Lung (tissue), 12 donors: ENCODE measurements around the gene COG7. TPM values are rescaled to one million over a fixed set of nuclear protein-coding genes. Genes with fewer than 3 reads are reported as not detected.
"Not testable (repeated sequence)": the region's sequence is repeated elsewhere in the genome, so short reads cannot be mapped to it uniquely, and the experiment has no call there.

Experiments
- ATAC-seq: fragments of 200-7000 bp; cut with Tn5 transposase; one replicate; pipeline ENCODE4 v1.9.1; 2020; ENCODE audit warnings: moderate number of reproducible peaks; ENCODE audit not compliant: insufficient read depth, low FRiP score
- DNase-seq, 3 donors: peaks; one replicate each; pipeline ENCODE4 v3.0.0-alpha.2; 2013 to 2017
- H3K27ac ChIP-seq, 2 donors: one replicate each; pipeline ENCODE4 v1.5.1; 2013; ENCODE audit warnings: mild to moderate bottlenecking in 2 of 2, moderate library complexity in 2 of 2, control low read depth in 1 of 2, inconsistent platforms in 1 of 2, low read depth in 1 of 2, low read length in 1 of 2
- H3K27me3 ChIP-seq, 3 donors: one replicate each; pipeline ENCODE4 v1.5.1; 2013; ENCODE audit warnings: low read length in 2 of 3; ENCODE audit not compliant: control insufficient read depth in 3 of 3, insufficient read depth in 3 of 3
- H3K36me3 ChIP-seq, 4 donors: one replicate each; pipeline ENCODE4 v1.5.1; 2013; ENCODE audit warnings: low read length in 4 of 4, mild to moderate bottlenecking in 1 of 4, moderate library complexity in 1 of 4; ENCODE audit not compliant: control insufficient read depth in 4 of 4, insufficient read depth in 4 of 4
- H3K4me1 ChIP-seq, 5 donors: one replicate each; pipeline ENCODE4 v1.5.1; 2013; ENCODE audit warnings: low read length in 5 of 5, mild to moderate bottlenecking in 2 of 5, moderate library complexity in 1 of 5; ENCODE audit not compliant: control insufficient read depth in 5 of 5, insufficient read depth in 5 of 5
- H3K4me3 ChIP-seq: one replicate; pipeline ENCODE4 v1.5.1; 2013; ENCODE audit warnings: mild to moderate bottlenecking, control low read depth, moderate library complexity
- H3K9ac ChIP-seq, 2 donors: one replicate each; pipeline ENCODE4 v1.5.1; 2013; ENCODE audit warnings: low read length in 2 of 2, control low read depth in 1 of 2; ENCODE audit not compliant: insufficient read depth in 1 of 2
- H3K9me3 ChIP-seq, 4 donors: one replicate each; pipeline ENCODE4 v1.5.1; 2013; ENCODE audit warnings: low read length in 3 of 4, mild to moderate bottlenecking in 1 of 4, moderate library complexity in 1 of 4; ENCODE audit not compliant: control insufficient read depth in 4 of 4, insufficient read depth in 3 of 4
- CTCF ChIP-seq: IDR thresholded peaks from 2 replicates; pipeline ENCODE4 v1.5.1; 2012; ENCODE audit warnings: mild to moderate bottlenecking; ENCODE audit errors: control extremely low read depth, extremely low read depth
- WGBS, 2 donors: extraction: QIAGEN DNeasy Blood & Tissue Kit; methylation state at CpG; one replicate each; pipeline ENCODE4 v1.1.7; 2013; 5-methylcytosine and 5-hydroxymethylcytosine counted together
- polyA plus RNA-seq, 2 donors: library from polyadenylated mRNA; stranded (reverse); fragments of 200-250 nt; gene quantifications; one replicate each; pipeline ENCODE4 v1.2.1, GENCODE V29; 2013
- total RNA-seq, 2 donors: library from RNA; depleted of rRNA in 1 of 2; stranded (reverse); fragments of >200 nt in 1 of 2; gene quantifications; one replicate each; pipeline ENCODE4 v1.2.1, GENCODE V29; 2014 to 2021
- donor health status: control.
- donor health status: control.
- donor health status: Bipolar disorder and iron deficiency.
- donor health status: healthy.
- donor health status: DM: yes; HTN: yes; CAD: no.

The COG7 gene
- total and polyA plus RNA-seq, 4 donors: 14.9 to 34.0 (median 20.0) TPM

- no peak for ATAC-seq
- peaks cover 18 to 38% (median 34%) of the 10 kb centered on the region in 4 donors for H3K36me3 ChIP-seq
- H3K4me3 ChIP-seq: no peak overlapping the region
- no peaks in the 10 kb centered on the region for H3K27me3 ChIP-seq
- H3K9me3 ChIP-seq: no peaks in the 10 kb centered on the region
- no peak overlapping the region for H3K9ac ChIP-seq
- no peak for DNase-seq
- peaks cover 0 to 6% (median 0%) of the 10 kb centered on the region in 5 donors for H3K4me1 ChIP-seq
- H3K27ac ChIP-seq: no peak overlapping the region
- TF ChIP-seq CTCF: no peak
- WGBS, 2 donors: 71 to 79% methylated on average over 4 of the region's 4 CpGs
These were observed 58.7 kb downstream of the COG7 start for GRCh38 chr16:23394141-23394831.

GRCh38 chr16:23392223-23392600 lies 60.8 kb downstream of the COG7 start:
- no peak for TF ChIP-seq CTCF
- DNase-seq (no peak), ATAC-seq (no peak)
- Histone ChIP-seq H3K4me1 (peaks cover 0 to 6% (median 0%) of the 10 kb centered on the region in 5 donors), H3K9me3 (no peaks in the 10 kb centered on the region), H3K27me3 (no peaks in the 10 kb centered on the region), H3K4me3 (no peak overlapping the region), H3K9ac (no peak overlapping the region), H3K27ac (peak overlapping the region in 1 of 2 donors; percentile 68), H3K36me3 (peaks cover 13 to 31% (median 28%) of the 10 kb centered on the region in 4 donors)
- 97 to 99% methylated on average over 6 of the region's 6 CpGs for WGBS, 2 donors

GRCh38 chr16:23391381-23392222 lies 61.4 kb downstream of the COG7 start:
- Histone ChIP-seq H3K9ac (no peak overlapping the region), H3K4me3 (no peak overlapping the region), H3K27me3 (no peaks in the 10 kb centered on the region), H3K36me3 (peaks cover 8 to 31% (median 25%) of the 10 kb centered on the region in 4 donors), H3K9me3 (no peaks in the 10 kb centered on the region), H3K27ac (peak overlapping the region in 1 of 2 donors; percentile 68), H3K4me1 (peaks cover 0 to 6% (median 0%) of the 10 kb centered on the region in 5 donors)
- no peak for TF ChIP-seq CTCF
- DNase-seq (no peak), ATAC-seq (no peak)
- WGBS, 2 donors: 77 to 87% methylated on average over 17 of the region's 17 CpGs

GRCh38 chr16:23389936-23390335 lies 63.1 kb downstream of the COG7 start:
- H3K27ac ChIP-seq, H3K9ac ChIP-seq, DNase-seq, H3K27me3 ChIP-seq, H3K9me3 ChIP-seq, ATAC-seq, H3K4me1 ChIP-seq, H3K4me3 ChIP-seq: not testable (repeated sequence)
- peaks cover 8 to 28% (median 23%) of the 10 kb centered on the region in 4 donors for H3K36me3 ChIP-seq
- WGBS, 2 donors: 97 to 98% methylated on average over 8 of the region's 8 CpGs
